ENCODE data around the gene GATA6.

GATA6 gene

DNA sequence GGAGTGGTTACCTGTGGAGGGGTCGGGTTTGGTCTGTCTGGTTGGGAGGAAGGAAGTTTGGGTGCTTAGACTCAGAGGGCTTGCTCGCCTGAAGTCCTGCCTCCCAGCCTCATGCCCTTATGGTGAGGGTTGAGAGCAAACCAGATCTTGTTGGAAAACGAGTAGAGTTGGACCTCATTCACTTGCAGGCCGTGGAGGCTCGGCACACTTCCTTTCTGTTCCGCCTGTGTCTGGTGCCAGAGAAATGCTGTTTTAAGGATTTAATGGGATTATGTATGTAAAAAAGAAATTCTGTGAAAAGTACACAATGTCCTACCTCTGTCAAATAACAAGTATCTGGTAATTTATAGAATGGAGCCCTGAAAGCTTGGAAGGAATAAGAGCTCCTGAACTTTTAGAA is 29.6 kb downstream of the GATA6 start:
- no peaks in the 10 kb centered on the region for H3K36me3 ChIP-seq (ENCODE audit: low read length)
- H3K27me3 ChIP-seq (ENCODE audit: low read length) = no peaks in the 10 kb centered on the region
- H3K27ac ChIP-seq (ENCODE audit: low read depth, low read length) = no peak overlapping the region
- H4K20me1 ChIP-seq (ENCODE audit: low read depth, low read length) = no peaks in the 10 kb centered on the region
- H2AFZ ChIP-seq (ENCODE audit: low read depth, low read length, severe bottlenecking) = no peak overlapping the region
- no peaks in the 10 kb centered on the region for H3K9me3 ChIP-seq (ENCODE audit: insufficient read depth, low read length)
- no peak overlapping the region for H3K4me2 ChIP-seq (ENCODE audit: low read depth, low read length, poor library complexity, severe bottlenecking)
- no peak overlapping the region for H3K4me3 ChIP-seq (ENCODE audit: insufficient read depth, low read length, poor library complexity, severe bottlenecking)
- H3F3A ChIP-seq (ENCODE audit: insufficient read depth) = no peaks in the 10 kb centered on the region
- no peaks in the 10 kb centered on the region for H3K9me2 ChIP-seq (replicated peaks; ENCODE audit: insufficient read depth, low read length)
- TF ChIP-seq CTCF (IDR thresholded peaks at IDR 0.05; ENCODE audit: insufficient read depth, low read length, poor library complexity, severe bottlenecking) (no peak), EZH2phosphoT487 (conservative IDR thresholded peaks at IDR 0.05; ENCODE audit: low read length) (no peak)
- no peak overlapping the region for H3K9ac ChIP-seq (ENCODE audit: low read length)
- H3K79me2 ChIP-seq (ENCODE audit: insufficient read depth, low read length) = no peaks in the 10 kb centered on the region

DNA sequence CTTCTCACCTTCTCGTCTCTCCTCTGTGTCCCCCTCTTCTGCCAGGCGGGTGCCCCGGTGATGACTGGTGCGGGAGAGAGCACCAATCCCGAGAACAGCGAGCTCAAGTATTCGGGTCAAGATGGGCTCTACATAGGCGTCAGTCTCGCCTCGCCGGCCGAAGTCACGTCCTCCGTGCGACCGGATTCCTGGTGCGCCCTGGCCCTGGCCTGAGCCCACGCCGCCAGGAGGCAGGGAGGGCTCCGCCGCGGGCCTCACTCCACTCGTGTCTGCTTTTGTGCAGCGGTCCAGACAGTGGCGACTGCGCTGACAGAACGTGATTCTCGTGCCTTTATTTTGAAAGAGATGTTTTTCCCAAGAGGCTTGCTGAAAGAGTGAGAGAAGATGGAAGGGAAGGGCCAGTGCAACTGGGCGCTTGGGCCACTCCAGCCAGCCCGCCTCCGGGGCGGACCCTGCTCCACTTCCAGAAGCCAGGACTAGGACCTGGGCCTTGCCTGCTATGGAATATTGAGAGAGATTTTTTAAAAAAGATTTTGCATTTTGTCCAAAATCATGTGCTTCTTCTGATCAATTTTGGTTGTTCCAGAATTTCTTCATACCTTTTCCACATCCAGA is 31.3 kb downstream of the GATA6 start:
- Histone ChIP-seq H4K20me1 (ENCODE audit: low read depth, low read length) (no peaks in the 10 kb centered on the region), H3K4me2 (ENCODE audit: low read depth, low read length, poor library complexity, severe bottlenecking) (no peak overlapping the region), H3K36me3 (ENCODE audit: low read length) (no peaks in the 10 kb centered on the region), H3K27me3 (ENCODE audit: low read length) (0 out of 2 replicates have a peak, but pooled peaks cover 4% of the 10 kb centered on the region), H3K9me3 (ENCODE audit: insufficient read depth, low read length) (no peaks in the 10 kb centered on the region), H2AFZ (ENCODE audit: low read depth, low read length, severe bottlenecking) (no peak overlapping the region), H3K79me2 (ENCODE audit: insufficient read depth, low read length) (no peaks in the 10 kb centered on the region), H3F3A (ENCODE audit: insufficient read depth) (no peaks in the 10 kb centered on the region), H3K9me2 (replicated peaks; ENCODE audit: insufficient read depth, low read length) (no peaks in the 10 kb centered on the region), H3K27ac (ENCODE audit: low read depth, low read length) (no peak overlapping the region), H3K9ac (ENCODE audit: low read length) (no peak overlapping the region), H3K4me3 (ENCODE audit: insufficient read depth, low read length, poor library complexity, severe bottlenecking) (no peak overlapping the region)
- TF ChIP-seq EZH2phosphoT487 (conservative IDR thresholded peaks at IDR 0.05; ENCODE audit: low read length) (no peak), CTCF (IDR thresholded peaks at IDR 0.05; ENCODE audit: insufficient read depth, low read length, poor library complexity, severe bottlenecking) (no peak)

- Histone ChIP-seq H3F3A (ENCODE audit: insufficient read depth) (no peaks in the 10 kb centered on the region), H3K4me2 (ENCODE audit: low read depth, low read length, poor library complexity, severe bottlenecking) (no peak overlapping the region), H3K9me3 (ENCODE audit: insufficient read depth, low read length) (no peaks in the 10 kb centered on the region), H3K27me3 (ENCODE audit: low read length) (0 out of 2 replicates have a peak, but pooled peaks cover 4% of the 10 kb centered on the region), H3K4me3 (ENCODE audit: insufficient read depth, low read length, poor library complexity, severe bottlenecking) (no peak overlapping the region), H3K36me3 (ENCODE audit: low read length) (no peaks in the 10 kb centered on the region), H3K27ac (ENCODE audit: low read depth, low read length) (no peak overlapping the region), H3K79me2 (ENCODE audit: insufficient read depth, low read length) (no peaks in the 10 kb centered on the region), H3K9me2 (replicated peaks; ENCODE audit: insufficient read depth, low read length) (no peaks in the 10 kb centered on the region), H2AFZ (ENCODE audit: low read depth, low read length, severe bottlenecking) (no peak overlapping the region), H4K20me1 (ENCODE audit: low read depth, low read length) (no peaks in the 10 kb centered on the region), H3K9ac (ENCODE audit: low read length) (no peak overlapping the region)
- TF ChIP-seq EZH2phosphoT487 (conservative IDR thresholded peaks at IDR 0.05; ENCODE audit: low read length) (no peak), CTCF (IDR thresholded peaks at IDR 0.05; ENCODE audit: insufficient read depth, low read length, poor library complexity, severe bottlenecking) (no peak)
Observed at GRCh38 chr18:22203035-22203434, 33.6 kb downstream of the GATA6 start.
